Stimulated activated CD4-positive, alpha-beta T cell treated with anti-CD3 and anti-CD28 coated beads, Interleukin-1b, Interleukin-23, amount 100 ng/mL, for 24 hours (primary cell): Measurements from ENCODE around the gene SLC16A2.
"Not testable (repeated sequence)": the region's sequence is repeated elsewhere in the genome, so short reads cannot be mapped to it uniquely, and the experiment has no call there.

Experiments used
- DNase-seq, 4 experiments: peaks; one replicate each; pipeline ENCODE4 v3.0.0-alpha.2; 2020; ENCODE audit warnings: low read depth in 4 of 4, low spot score in 1 of 4

Gene SLC16A2

DNA sequence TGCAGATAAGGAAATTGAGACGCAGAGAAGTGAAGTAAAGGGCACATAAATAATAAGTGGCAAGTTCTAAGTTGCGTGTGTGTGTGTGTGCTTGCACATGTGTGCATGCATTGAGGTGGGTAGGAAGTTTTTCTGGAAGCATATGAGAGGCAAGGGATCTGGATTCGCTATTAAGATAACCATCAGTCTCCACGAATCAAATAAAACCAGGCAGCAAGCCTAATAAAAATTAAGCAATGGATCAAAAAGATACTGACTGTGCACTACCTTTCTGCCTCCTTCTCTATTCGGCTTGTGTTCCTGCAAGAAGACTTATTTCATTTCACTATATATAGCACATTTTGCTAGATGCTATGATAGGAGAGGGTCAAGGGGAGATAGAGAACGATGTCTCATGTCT, 23.8 kb downstream of the SLC16A2 start:
- DNase-seq: no peak

DNA sequence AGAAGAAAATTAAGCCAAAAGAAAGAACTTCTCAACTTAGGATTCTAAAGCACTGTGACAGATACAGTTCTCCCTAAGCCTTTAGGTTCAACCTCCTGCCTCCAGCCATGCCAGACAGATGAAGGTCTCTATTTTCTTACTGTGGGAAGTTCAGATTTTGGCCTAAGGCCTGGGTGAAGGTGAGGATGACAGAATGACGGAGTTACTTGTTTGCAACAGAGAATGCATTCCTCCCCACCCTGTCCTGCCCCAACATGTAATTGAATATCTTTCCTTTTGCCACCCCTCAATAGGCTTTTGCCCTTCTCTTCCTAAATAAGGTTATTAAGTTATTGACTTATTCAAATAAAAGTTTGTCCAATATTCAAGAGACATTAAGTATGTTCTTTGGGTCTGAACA, 25.6 kb downstream of the SLC16A2 start:
- DNase-seq: no peak

DNA sequence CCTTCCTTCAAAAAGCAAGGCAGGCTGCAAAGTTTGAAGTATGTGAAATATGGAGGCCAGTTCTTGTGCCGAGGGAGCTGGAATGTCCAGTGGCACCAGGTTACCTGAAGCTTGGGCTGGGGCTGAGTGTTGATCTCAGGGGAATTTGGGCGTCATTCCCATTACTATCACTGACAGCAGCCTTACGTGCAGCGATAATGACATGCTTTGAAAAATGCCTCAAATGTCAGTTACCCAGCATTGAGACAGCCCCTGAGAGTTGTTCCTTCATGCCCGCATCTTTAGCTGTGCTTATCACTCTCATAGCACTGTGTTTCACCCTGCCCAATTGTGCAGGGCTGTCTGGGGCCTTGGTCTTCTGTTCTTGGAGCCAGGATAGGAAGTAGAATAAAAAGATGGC, 27.4 kb downstream of the SLC16A2 start:
- DNase-seq: no peak

DNA sequence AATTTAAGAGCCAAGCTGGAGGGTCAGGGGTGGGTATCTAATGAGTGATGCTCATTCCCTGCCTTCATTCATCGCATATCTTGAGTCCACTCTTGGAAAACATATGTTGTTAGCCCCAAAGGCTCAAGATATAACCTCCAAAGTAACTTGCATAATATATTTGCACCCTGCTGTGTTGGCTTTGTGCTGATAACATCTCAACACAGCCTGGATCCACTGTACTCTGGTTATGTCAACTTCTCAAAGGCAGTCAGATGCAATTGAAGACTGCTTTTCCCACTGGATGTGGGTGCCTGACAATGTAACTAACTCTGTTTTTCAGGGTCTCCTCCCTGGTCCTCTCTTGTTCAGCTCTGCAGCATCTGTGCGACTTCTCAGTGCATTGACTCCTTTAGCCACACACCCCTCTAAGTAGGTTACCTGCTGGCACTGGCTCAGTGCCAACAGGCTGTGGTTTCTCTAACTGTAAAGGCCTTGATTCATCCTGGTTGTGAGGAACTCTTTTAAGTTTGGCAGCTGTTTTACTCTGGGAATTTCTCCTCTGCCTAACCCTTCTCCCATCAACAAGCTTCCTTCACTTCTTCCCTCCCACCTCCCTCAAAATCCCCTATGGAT, 28.1 kb downstream of the SLC16A2 start:
- peak in 1 of 4 experiments; percentile 5 for DNase-seq

GRCh38 chrX:74449937-74450330, 28.6 kb downstream of the SLC16A2 start:
- DNase-seq: no peak

DNA sequence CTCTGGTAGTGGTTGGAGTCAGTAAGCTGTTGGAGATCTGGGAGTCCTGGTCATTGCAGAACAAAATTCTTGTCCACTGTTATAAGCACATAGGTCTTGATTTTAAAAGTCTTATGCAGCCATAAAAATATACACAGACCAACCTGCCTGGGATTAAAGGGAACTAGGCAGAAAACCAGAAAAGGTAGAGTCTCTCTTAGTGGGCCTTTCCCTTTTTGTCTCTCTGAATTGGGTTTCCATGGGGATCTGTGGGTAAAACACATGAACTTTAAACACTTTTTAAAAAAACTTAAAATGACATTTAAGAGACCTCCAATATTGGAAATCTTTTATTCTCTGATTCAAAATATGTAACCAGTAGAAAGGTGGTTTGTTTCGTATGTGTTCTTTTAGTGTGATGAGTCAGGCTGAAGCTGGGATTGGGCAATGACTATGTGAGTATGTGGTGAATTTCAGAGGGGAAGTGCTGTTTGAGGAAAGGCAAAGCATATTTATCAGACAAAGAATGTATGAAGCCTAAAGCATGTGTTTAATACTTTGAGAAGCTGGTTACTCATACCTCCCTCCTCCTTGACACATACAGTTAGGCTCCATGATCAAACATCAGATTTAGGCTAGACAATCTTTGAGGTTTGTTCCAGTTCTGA, 29.6 kb downstream of the SLC16A2 start:
- no peak for DNase-seq

GRCh38 chrX:74451450-74452198, 30.3 kb downstream of the SLC16A2 start:
- no peak for DNase-seq

GRCh38 chrX:74452199-74452481, 30.8 kb downstream of the SLC16A2 start:
- DNase-seq: no peak

GRCh38 chrX:74453178-74453577, 31.9 kb downstream of the SLC16A2 start:
- no peak for DNase-seq

- DNase-seq: not testable (repeated sequence)
Measured at GRCh38 chrX:74454233-74454632, 32.9 kb downstream of the SLC16A2 start.

DNA sequence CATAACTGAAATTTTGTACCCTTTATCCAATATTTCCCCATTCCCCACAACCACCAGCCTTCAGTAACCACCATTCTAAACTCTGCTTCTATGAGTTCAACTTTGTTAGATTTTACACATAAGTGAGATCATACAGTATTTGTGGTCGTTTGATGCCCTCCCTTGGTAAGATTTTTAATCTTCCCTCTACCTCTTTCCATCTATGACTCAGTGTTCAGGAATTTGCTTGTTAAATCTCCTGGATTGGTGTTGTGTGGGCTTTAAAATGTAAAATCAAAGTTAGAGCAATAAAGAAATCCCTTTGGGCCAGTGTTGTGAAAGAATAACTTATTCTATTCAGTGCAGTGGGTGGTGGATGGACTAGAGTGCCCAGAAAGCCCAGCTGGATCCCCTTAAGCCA, 37.4 kb downstream of the SLC16A2 start:
- DNase-seq: no peak

GRCh38 chrX:74461384-74461783, 40.1 kb downstream of the SLC16A2 start:
- no peak for DNase-seq

GRCh38 chrX:74464722-74465121, 43.4 kb downstream of the SLC16A2 start:
- DNase-seq: no peak

- DNase-seq: no peak
Measured at GRCh38 chrX:74465424-74465823, 44.1 kb downstream of the SLC16A2 start.

DNA sequence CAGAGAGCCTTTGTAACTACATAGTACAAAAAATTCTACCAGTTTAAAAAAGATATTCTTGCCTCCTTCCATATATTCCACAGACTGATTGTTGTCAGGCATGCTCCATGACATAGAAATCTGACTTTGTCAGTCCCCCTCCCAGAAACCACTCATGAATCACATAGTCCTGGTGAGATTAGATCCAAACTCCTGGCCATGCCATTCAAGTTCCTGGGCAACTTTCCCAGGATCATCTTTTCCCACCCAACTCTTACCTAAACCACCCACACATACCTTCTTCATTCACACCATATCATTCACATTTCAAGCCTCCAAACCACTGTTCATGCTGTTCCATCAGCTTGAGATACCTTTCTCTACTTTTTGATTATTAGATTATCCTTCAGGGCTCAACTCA, 46.4 kb downstream of the SLC16A2 start:
- DNase-seq: no peak

GRCh38 chrX:74473116-74473515, 51.8 kb downstream of the SLC16A2 start:
- DNase-seq: not testable (repeated sequence)

DNA sequence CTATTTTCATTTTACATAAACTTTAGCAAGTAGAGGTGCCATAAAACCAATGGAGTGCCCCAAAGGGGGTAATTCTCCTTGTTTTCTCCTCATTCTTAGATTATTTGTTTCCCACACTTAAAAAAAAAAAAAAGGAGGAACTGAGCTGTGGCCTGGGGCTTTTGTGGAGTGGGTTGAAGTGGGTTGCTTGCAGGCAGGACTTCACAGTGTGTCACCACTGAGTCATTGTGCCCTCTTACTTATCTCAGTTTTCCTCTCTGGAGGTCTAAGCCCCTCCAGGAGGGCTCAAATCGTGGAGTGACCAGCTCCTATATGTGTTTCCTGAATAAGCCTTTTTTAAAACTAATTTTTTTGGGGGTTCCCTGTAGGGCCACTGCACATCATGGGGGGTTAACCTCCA, 69.0 kb downstream of the SLC16A2 start:
- DNase-seq: no peak

DNA sequence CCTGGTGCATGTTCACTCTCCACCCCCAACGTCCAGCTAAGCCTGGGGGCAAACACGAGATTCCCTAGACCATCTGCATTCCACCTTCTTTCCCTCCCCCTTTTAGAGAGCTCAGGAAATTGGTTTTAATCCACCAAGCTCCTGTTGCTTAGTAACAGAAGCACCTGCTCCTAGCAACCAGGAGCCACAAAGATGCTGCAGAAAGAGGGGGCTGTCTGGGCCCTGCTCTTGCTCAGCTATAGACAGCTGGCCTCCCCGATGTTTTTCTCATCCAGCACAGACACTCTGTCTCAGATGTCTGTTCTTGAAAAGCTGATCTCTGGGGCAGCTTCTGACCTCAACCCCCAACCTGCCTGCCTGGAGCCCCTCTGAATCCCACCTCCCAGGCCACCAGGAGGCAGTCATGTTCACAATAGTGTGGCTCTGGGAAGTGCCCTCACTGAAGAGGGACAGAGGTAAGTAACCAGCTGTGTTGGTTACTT, 71.5 kb downstream of the SLC16A2 start:
- DNase-seq: peak in 1 of 4 experiments; percentile 4

- no peak for DNase-seq
Measured at GRCh38 chrX:74493806-74494205, 72.5 kb downstream of the SLC16A2 start.

DNA sequence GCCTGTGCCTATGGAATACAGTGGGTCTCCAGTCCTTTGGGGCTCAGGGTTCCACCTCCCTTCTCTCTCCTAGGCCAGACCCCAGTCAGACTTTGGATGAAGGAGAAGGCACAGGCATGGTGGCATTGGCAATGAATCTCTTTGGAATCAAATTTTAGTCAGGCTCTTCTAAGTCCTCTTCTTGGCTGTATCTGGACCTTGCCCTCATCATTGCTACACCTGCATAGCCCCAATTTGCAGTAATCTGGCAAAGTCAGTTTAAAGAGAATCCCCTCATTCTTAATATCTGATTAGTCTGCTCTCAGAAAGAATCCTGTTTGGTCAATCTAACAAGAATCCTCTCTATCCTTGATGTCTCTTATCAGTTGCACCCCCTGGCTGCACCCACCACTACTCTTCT, 77.6 kb downstream of the SLC16A2 start:
- no peak for DNase-seq

DNA sequence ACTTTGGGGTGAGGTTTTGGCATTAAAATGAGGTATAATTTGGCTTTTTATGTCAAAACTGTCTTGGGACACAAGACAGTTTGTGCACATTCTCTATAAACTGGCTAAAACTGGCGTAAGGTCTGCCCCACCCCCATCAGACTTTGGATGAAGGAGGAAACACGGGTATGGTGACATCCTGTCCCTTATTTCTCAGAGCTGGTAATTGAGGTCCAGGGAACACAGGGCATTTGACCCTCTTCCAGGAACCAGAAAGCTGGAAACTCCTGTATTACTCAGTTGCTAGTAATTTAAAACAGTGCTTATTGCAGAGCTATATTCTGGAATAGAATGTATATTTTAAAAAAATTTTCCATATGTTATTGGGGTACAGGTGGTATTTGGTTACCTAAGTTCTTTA, 78.8 kb downstream of the SLC16A2 start:
- DNase-seq: no peak

DNA sequence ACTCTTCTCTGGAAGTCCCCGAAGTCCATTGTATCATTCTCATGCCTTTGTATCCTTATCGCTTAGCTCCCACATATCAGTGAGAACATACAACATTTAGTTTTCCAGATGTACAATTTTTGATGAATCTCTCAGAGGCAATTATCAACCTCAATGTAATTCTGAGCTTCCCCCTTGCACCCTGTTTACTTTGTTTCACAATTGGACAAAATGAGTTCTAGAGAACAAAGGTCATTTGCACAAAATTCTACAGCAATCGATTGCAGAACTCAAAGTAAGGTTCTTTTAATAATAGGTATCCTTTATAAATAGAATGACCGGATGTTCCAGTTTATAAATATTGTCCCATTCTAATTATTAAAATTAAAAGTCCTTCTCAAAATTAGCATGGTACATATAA, 79.3 kb downstream of the SLC16A2 start:
- DNase-seq: no peak

- no peak for DNase-seq
Measured at GRCh38 chrX:74505437-74505836, 84.1 kb downstream of the SLC16A2 start.
